Adipose tissue (tissue), 3 donors: ENCODE data around the gene ANP32B. TPM values are rescaled to one million over a fixed set of nuclear protein-coding genes. Genes with fewer than 3 reads are reported as not detected.
"Not testable (repeated sequence)": the region's sequence is repeated elsewhere in the genome, so short reads cannot be mapped to it uniquely, and the experiment has no call there.

Source experiments
- H3K27ac ChIP-seq: one replicate; pipeline ENCODE4 v1.5.1; 2013; ENCODE audit warnings: low read depth, low read length
- WGBS, 3 donors: extraction: QIAGEN DNeasy Blood & Tissue Kit; methylation state at CpG; one replicate each; pipeline ENCODE4 v1.1.7; 2013; 5-methylcytosine and 5-hydroxymethylcytosine counted together
- polyA plus RNA-seq, 3 donors: library from polyadenylated mRNA; stranded (reverse); fragments of 200-250 nt; gene quantifications; one replicate each; pipeline ENCODE4 v1.2.3, GENCODE V29; 2013
- donor health status: healthy with polysubstance abuse.
- donor health status: Bipolar disorder and iron deficiency.
- donor health status: healthy.

Gene ANP32B
- polyA plus RNA-seq, 3 donors: 92.1 to 253 (median 129) TPM

GRCh38 chr9:98011122-98011521 lies 28.0 kb downstream of the ANP32B start:
- 86 to 91% (median 90%) methylated on average over 7 of the region's 7 CpGs for WGBS, 3 donors
- no peak overlapping the region for H3K27ac ChIP-seq

GRCh38 chr9:98016137-98016680 lies 33.1 kb downstream of the ANP32B start:
- H3K27ac ChIP-seq: no peak overlapping the region
- WGBS, 3 donors: 78 to 92% (median 88%) methylated on average over 4 of the region's 4 CpGs

DNA sequence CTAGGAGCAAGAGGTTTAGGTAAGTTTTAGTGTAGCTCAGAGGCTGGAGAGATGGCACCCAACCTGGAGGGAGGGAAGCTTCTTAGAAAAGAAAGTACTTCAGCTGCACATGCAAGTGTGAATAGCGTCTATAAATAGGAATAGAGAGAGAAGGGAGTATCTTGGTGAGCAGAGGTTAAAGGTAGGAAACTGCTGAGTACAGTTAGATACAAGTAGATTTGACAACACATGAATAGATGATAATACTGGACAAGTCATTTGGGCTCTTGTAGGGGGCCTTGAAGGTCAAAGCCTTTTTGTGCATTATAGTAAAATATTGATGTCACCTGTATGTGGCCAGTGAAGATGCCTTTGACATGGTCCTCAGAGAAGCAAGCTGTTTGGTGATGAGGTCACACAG lies 34.2 kb downstream of the ANP32B start:
- no peak overlapping the region for H3K27ac ChIP-seq
- WGBS, 3 donors: 52 to 83% (median 82%) methylated on average over 1 of the region's 1 CpG

DNA sequence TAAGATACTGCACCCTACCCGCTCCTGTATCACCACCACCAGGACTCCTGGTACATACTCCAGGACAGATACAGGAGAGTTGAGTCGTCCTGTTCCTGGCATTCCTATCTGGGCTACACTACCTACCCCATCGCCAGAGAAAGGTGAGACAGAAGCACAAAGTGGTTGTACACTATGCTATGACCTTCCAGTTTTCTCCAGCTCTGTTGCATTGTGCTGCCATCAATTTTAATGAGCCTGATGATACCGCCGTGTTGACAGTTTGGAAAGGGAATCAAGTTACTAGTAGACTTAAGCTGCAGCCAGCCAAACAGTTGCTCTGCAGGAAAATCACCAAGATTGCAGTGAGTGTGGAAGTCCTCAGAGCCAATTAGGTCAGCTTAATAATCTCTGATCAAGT lies 35.2 kb downstream of the ANP32B start:
- no peak overlapping the region for H3K27ac ChIP-seq
- WGBS, 3 donors: 80 to 86% (median 82%) methylated on average over 5 of the region's 5 CpGs

GRCh38 chr9:98019098-98019497 lies 36.0 kb downstream of the ANP32B start:
- 70 to 87% (median 85%) methylated on average over 4 of the region's 4 CpGs for whole genome bisulfite sequencing, 3 donors
- H3K27ac ChIP-seq: no peak overlapping the region

GRCh38 chr9:98019869-98020268 lies 36.7 kb downstream of the ANP32B start:
- H3K27ac ChIP-seq: not testable (repeated sequence)
- 86 to 94% (median 88%) methylated on average over 5 of the region's 5 CpGs for WGBS, 3 donors

GRCh38 chr9:98020476-98021145 lies 37.5 kb downstream of the ANP32B start:
- H3K27ac ChIP-seq: no peak overlapping the region
- WGBS, 3 donors: 93 to 95% (median 95%) methylated on average over 8 of the region's 8 CpGs

GRCh38 chr9:98021306-98022040 lies 38.3 kb downstream of the ANP32B start:
- no peak overlapping the region for H3K27ac ChIP-seq

GRCh38 chr9:98022447-98022846 lies 39.3 kb downstream of the ANP32B start:
- 77 to 87% (median 78%) methylated on average over 8 of the region's 8 CpGs for WGBS, 3 donors
- H3K27ac ChIP-seq: no peak overlapping the region

More at GRCh38 chr9:98021306-98022040, 38.3 kb downstream of the ANP32B start:
- WGBS, 3 donors: 58 to 85% (median 81%) methylated on average over 8 of the region's 8 CpGs

DNA sequence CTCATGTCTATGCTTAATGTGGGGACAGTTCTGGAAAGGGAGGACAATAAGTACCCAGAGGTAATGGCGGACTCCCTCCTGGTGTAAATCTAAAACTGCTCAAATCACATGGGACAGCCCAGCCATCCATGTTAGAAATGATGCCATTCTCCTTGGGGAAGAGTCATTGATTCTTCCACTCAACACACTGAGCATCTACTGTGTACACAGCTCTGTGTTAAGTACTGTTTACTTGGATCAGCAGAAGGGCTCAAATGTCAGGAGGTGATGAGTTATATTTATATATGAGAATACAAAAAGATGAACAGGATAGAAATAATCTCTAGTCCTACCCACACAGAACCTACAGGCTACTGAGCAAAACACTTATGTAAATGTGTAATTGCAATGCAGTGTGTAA lies 41.6 kb downstream of the ANP32B start:
- WGBS, 3 donors: 98 to 100% (median 100%) methylated on average over 1 of the region's 1 CpG

GRCh38 chr9:98031169-98031568 lies 48.0 kb downstream of the ANP32B start:
- no peak overlapping the region for H3K27ac ChIP-seq

More for the DNA sequence above, 41.6 kb downstream of the ANP32B start:
- H3K27ac ChIP-seq: no peak overlapping the region

DNA sequence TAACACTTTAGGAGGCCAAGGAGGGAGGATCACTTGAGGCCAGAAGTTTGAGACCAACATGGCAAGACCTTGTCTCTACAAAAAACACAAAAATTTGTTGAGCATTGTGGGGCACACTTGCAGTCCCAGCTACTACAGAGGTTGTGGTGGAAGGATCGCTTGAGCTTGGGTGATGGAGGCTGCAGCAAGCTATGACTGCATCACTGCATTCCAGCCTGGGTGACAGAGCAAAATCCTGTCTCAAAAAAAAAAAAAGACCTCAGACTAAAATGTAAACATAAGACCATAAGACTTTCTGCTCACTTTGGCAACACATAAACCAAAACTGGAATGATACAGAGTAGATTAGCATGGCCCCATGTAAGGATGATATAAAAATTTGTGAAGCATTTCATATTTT lies 48.8 kb downstream of the ANP32B start:
- no peak overlapping the region for H3K27ac ChIP-seq
- WGBS, 3 donors: 88 to 94% (median 92%) methylated on average over 1 of the region's 1 CpG

DNA sequence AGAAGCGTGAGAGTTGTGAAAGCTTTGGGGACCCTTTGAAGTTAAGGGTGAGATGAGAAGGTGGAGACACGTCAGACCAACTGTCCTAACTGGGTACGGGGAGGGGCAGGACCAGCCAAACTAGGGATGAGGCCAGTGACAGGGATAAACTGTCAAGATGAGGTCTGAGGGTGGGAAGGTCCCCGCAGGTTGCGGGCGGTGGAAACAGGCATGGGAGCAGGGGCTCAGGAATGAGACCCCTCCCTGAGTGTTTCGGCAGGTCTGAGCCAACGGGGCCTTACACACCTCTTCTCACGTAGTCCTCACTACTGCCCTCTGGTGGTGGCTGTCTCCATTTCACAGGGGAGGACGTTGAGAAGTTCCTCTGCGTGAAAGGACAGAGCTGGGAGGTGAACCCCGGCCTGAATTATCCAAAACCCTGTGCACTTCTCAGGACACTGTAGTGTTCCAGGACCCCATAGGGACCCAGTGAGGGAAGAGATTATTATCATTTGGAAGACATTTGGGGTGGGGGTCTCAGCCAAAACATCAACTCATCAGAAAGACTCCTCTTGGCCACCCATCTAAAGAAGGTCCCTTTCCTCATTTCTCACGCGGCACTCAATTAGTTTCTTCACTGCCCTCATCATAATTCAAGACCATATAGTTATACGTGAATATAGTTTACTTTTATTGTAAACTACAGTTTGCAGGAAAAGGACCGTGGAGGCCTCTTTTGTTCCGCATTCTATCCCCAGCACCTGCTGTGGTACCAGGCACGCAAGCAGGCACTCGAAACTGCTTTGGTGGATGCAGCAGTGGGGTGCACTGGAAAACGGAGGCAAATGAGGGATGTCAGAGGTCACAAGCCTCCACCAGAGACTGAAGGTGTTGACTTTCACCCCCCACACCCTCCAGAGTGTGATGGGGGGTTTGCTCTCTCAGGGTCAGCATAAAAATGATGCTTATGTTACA lies 51.7 kb downstream of the ANP32B start:
- WGBS, 3 donors: 39 to 44% (median 41%) methylated on average over 20 of the region's 20 CpGs
- no peak overlapping the region for H3K27ac ChIP-seq

DNA sequence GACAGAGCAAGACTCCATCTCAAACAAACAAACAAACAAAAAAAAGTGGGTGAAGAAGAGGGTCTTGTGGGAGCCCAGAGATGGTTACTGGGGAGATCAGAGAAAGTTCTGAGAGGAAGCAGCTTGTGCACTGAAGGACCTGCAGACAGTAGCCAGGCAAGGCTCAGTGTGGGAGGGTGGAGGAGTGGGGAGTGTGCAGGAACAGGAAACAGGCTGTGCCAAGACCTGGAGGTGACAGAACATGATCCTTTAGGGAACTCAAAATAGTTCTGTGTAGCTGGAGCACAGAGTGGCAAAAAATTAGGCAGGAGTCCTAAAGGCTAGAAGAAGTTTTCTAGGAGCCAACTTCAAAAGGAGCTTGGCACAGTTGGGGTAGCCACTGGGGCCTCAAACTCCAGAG lies 54.2 kb downstream of the ANP32B start:
- H3K27ac ChIP-seq: no peak overlapping the region

DNA sequence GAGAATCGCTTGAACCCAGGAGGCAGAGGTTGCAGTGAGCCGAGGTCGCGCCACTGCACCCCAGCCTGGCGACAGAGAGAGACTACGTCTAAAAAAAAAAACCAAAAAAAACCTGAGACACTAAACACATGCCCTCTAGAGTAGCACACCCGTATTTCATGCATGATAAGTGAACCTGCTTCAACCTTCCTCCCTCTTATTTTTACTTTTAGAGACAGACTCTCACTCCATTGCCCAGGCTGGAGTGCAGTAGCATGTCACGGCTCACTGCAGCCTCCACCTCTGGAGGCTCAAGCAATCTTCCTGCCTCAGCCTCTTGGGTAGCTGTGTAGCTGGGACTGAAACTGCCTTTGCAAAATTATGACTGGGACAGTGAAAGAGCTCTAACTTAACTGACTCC lies 55.8 kb downstream of the ANP32B start:
- no peak overlapping the region for H3K27ac ChIP-seq
- WGBS, 3 donors: 77 to 82% (median 79%) methylated on average over 8 of the region's 8 CpGs

- no peak overlapping the region for H3K27ac ChIP-seq
- 52 to 73% (median 69%) methylated on average over 10 of the region's 10 CpGs for WGBS, 3 donors
Measured at GRCh38 chr9:98039607-98040017, 56.5 kb downstream of the ANP32B start.

GRCh38 chr9:98040212-98040611 lies 57.1 kb downstream of the ANP32B start:
- no peak overlapping the region for H3K27ac ChIP-seq
- 87 to 96% (median 96%) methylated on average over 6 of the region's 6 CpGs for WGBS, 3 donors

GRCh38 chr9:98043915-98044314 lies 60.8 kb downstream of the ANP32B start:
- H3K27ac ChIP-seq: no peak overlapping the region
- 78 to 85% (median 82%) methylated on average over 5 of the region's 5 CpGs for WGBS, 3 donors
